PC-3 (cell line): ENCODE measurements around the gene UPK1B. TPM values are rescaled to one million over a fixed set of nuclear protein-coding genes. Genes with fewer than 3 reads are reported as not detected.
"Not testable (repeated sequence)": the region's sequence is repeated elsewhere in the genome, so short reads cannot be mapped to it uniquely, and the experiment has no call there.

Experiments
- ATAC-seq: fragments of 200-7000 bp; cut with Tn5 transposase; 2 replicates; pipeline ENCODE4 v1.9.1; 2020; ENCODE audit warnings: mild to moderate bottlenecking, moderate library complexity
- BruUV-seq: library from RNA; stranded (reverse); fragments of 400-500 nt; replicated peaks from 2 replicates; lab custom pipeline; 2021; lab: Mats Ljungman, UMichigan
- CTCF ChIA-PET: fragments of 300-600 bp; sonication (Branson Sonifier 250); formaldehyde crosslinking; loops from one replicate; lab custom pipeline; 2022; ENCODE audit warnings: antibody characterized with exemption; lab: Charles Lee
- POLR2A ChIA-PET: fragments of 300-600 bp; sonication (Branson Sonifier 250); formaldehyde crosslinking; loops from one replicate; lab custom pipeline; 2022; ENCODE audit warnings: antibody characterized with exemption; ENCODE audit not compliant: unreplicated experiment; lab: Charles Lee
- DNase-seq: peaks from one replicate; pipeline ENCODE4 v3.0.0-alpha.2; 2015
- H2AFZ ChIP-seq: fragments of 300-600 bp; sonication (generic); 2 replicates; pipeline ENCODE4 v1.6.0; 2016; ENCODE audit warnings: antibody characterized with exemption, low read length
- H3F3A ChIP-seq: fragments of 300-600 bp; sonication (generic); one replicate; pipeline ENCODE4 v1.6.0; 2017; ENCODE audit warnings: antibody characterized with exemption, low read length, control low read depth, mild to moderate bottlenecking; ENCODE audit not compliant: unreplicated experiment
- H3K27ac ChIP-seq: fragments of 300-600 bp; sonication (generic); 2 replicates; pipeline ENCODE4 v1.5.1; 2016; ENCODE audit warnings: mild to moderate bottlenecking, low read length
- H3K27me3 ChIP-seq: fragments of 300-600 bp; sonication (generic); 2 replicates; pipeline ENCODE4 v1.6.1; 2016; ENCODE audit warnings: low read length, mixed read lengths
- H3K36me3 ChIP-seq: fragments of 300-600 bp; sonication (generic); 2 replicates; pipeline ENCODE4 v1.6.1; 2016; ENCODE audit warnings: low read depth, mixed run types, low read length, mixed read lengths
- H3K4me1 ChIP-seq: fragments of 300-600 bp; sonication (generic); 2 replicates; pipeline ENCODE4 v1.5.1; 2016; ENCODE audit warnings: low read length; ENCODE audit not compliant: insufficient read depth
- H3K4me2 ChIP-seq: fragments of 300-600 bp; sonication (generic); 2 replicates; pipeline ENCODE4 v1.6.0; 2016; ENCODE audit warnings: low read length
- H3K4me3 ChIP-seq: fragments of 300-600 bp; sonication (generic); 2 replicates; pipeline ENCODE4 v1.5.1; 2016; ENCODE audit warnings: mild to moderate bottlenecking, low read length, mixed read lengths
- H3K79me2 ChIP-seq: fragments of 300-600 bp; sonication (generic); 2 replicates; pipeline ENCODE4 v1.6.1; 2017; ENCODE audit warnings: low read length, mixed read lengths
- H3K9ac ChIP-seq: fragments of 300-600 bp; sonication (generic); 2 replicates; pipeline ENCODE4 v1.6.0; 2016; ENCODE audit warnings: mild to moderate bottlenecking, low read length
- H3K9me2 ChIP-seq: fragments of 300-600 bp; sonication (generic); replicated peaks from 2 replicates; pipeline ENCODE4 v1.6.1; 2016; ENCODE audit warnings: mixed run types, low read length, mixed read lengths
- H3K9me3 ChIP-seq: fragments of 300-600 bp; sonication (generic); 2 replicates; pipeline ENCODE4 v1.6.1; 2016; ENCODE audit warnings: low read length, mixed read lengths
- H4K20me1 ChIP-seq: fragments of 300-600 bp; sonication (generic); 2 replicates; pipeline ENCODE4 v1.6.1; 2016; ENCODE audit warnings: low read length, mixed read lengths
- EZH2 ChIP-seq: fragments of 300-600 bp; sonication (generic); IDR thresholded peaks from one replicate; pipeline ENCODE4 v1.6.1; 2017; ENCODE audit warnings: antibody characterized with exemption, mild to moderate bottlenecking, low read length; ENCODE audit not compliant: unreplicated experiment
- EZH2phosphoT487 ChIP-seq: fragments of 300-600 bp; sonication (generic); IDR thresholded peaks from 2 replicates; pipeline ENCODE4 v1.6.1; 2018; ENCODE audit warnings: mild to moderate bottlenecking, antibody characterized with exemption, low read length, borderline replicate concordance
- intact Hi-C: fragments of 100-400 bp; cut with micrococcal nuclease; formaldehyde crosslinking; loops from 2 replicates; pipeline ENCODE4 v1.9.0; 2023
- total RNA-seq: library from RNA; depleted of rRNA; stranded (reverse); fragments of >200 nt; gene quantifications from 2 replicates; pipeline ENCODE4 v1.2.3, GENCODE V29; 2014
- TF ChIP-seq, protein P1 (sequence below): fragments of 300-600 bp; sonication (generic); conservative IDR thresholded peaks from 2 replicates; pipeline ENCODE4 v1.5.1; 2017; ENCODE audit warnings: antibody characterized with exemption, low read depth, mild to moderate bottlenecking, low read length

Gene UPK1B
- total RNA-seq, 1 experiment from 2014 or later, result 0.04 TPM

DNA sequence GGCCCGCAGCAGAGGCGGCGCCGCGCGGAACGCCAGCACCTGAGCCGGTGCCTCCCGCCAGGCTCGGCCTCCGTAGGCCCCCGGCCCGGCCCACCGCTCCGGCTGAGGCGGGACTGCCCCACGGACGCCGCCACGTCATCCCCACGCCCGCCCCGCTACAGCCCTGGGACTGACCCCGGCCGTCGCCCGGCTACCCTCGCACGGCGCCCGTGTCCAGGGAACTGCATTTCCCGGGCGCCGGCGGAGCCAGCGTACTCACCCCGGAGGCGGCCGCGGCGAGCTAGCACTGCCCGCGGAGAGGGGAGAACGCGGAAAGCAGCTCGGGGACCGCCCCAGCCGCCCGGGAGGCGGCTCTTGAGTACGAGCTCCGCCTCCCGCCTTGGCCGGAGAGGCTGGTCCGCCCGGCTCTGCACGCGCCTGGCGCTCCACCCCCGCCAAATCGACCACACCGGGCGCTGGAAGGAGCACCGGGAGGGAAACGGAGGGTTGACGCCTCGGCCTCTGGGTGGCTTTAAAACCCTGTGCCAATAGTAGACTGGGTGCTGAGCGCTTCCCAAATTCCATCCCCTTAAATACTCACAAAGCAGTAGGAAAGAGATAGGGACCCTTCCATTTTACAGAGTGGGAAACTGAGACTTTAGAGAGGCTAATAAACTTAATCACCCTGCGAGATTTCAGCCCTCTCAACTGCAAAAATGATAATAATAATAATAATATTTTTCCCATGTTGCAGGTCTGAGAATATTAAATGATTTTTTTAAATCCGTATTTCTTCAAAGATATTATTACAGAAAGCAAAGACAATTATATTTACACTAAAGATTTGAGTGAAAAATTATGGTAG lies 67.4 kb downstream of the UPK1B start, which contains the start of gene B4GALT4:
B4GALT4 (minus strand) TSS at position 288 of the 844 bp plus-strand sequence. CDS start 10,779 bp downstream, outside the sequence.
- Histone ChIP-seq H3K27ac (peak within 1 kb of the TSS; percentile 63), H2AFZ (peak within 1 kb of the TSS; percentile 66), H3K79me2 (peaks cover 48% of the 10 kb centered on the region), H3K9me2 (no peaks in the 10 kb centered on the region), H3F3A (no peaks in the 10 kb centered on the region), H3K4me3 (peak within 1 kb of the TSS; percentile 91), H3K9ac (peak within 1 kb of the TSS; percentile 86), H3K27me3 (no peaks in the 10 kb centered on the region), H4K20me1 (no peaks in the 10 kb centered on the region), H3K36me3 (peaks cover 8% of the 10 kb centered on the region), H3K4me1 (peaks cover 18% of the 10 kb centered on the region), H3K9me3 (no peaks in the 10 kb centered on the region), H3K4me2 (peak within 1 kb of the TSS; percentile 97)
- intact Hi-C loops, result loop anchor here (1.0 to 2.0 kb wide), 5 partner anchors 57 to 357 kb away; no protein-coding TSS in a partner anchor
- ChIA-PET POLR2A (interaction anchor here (0.6 to 1.6 kb wide), 10 partner anchors 13 to 436 kb away, joined by 3 to 11 read pairs (median 4); partner anchors contain the start of genes TEX55 and TMEM39A), CTCF (interaction anchor here (0.5 to 2.0 kb wide), 18 partner anchors 12 to 357 kb away, joined by 3 to 28 read pairs (median 6); partner anchors contain the start of genes IGSF11 and UPK1B)
- DNase-seq (peak; percentile 94), ATAC-seq (peak; percentile 85)
- TSS peak; percentile 88 for BruUV-seq
- no peak for TF ChIP-seq EZH2
- TF ChIP-seq, protein P1, sequence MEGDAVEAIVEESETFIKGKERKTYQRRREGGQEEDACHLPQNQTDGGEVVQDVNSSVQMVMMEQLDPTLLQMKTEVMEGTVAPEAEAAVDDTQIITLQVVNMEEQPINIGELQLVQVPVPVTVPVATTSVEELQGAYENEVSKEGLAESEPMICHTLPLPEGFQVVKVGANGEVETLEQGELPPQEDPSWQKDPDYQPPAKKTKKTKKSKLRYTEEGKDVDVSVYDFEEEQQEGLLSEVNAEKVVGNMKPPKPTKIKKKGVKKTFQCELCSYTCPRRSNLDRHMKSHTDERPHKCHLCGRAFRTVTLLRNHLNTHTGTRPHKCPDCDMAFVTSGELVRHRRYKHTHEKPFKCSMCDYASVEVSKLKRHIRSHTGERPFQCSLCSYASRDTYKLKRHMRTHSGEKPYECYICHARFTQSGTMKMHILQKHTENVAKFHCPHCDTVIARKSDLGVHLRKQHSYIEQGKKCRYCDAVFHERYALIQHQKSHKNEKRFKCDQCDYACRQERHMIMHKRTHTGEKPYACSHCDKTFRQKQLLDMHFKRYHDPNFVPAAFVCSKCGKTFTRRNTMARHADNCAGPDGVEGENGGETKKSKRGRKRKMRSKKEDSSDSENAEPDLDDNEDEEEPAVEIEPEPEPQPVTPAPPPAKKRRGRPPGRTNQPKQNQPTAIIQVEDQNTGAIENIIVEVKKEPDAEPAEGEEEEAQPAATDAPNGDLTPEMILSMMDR, result no peak
- TF ChIP-seq EZH2phosphoT487, result no peak

DNA sequence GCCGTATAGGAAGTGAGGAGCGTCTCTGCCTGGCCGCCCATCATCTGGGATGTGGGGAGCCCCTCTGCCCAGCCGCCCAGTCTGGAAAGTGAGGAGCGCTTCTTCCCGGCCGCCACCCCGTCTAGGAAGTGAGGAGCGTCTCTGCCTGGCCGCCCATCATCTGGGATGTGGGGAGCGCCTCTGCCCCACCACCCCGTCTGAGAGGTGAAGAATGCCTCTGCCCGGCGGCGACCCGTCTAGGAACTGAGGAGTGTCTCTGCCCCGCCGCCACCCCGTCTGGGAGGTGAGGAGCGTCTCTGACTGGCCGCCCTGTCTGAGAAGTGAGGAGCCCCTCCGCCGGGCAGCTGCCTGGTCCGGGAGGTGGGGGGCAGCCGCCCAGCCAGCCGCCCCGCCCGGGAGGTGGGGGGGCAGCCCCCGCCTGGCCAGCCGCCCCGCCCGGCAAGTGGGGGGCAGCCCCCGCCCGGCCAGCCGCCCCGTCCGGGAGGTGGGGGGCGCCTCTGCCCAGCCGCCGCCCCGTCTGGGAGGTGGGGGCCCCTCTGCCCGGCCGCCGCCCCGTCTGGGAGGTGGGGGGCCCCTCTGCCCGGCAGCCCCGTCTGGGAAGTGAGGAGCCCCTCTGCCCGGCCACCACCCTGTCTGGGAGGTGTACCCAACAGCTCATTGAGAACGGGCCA lies 69.1 kb downstream of the UPK1B start:
- H3K9ac ChIP-seq, H3K4me2 ChIP-seq, H4K20me1 ChIP-seq, H3K4me3 ChIP-seq, H3K27me3 ChIP-seq, H3K36me3 ChIP-seq, H2AFZ ChIP-seq, ATAC-seq, BruUV-seq, H3K9me3 ChIP-seq, POLR2A ChIA-PET, DNase-seq, intact Hi-C loops, H3F3A ChIP-seq, H3K27ac ChIP-seq, H3K9me2 ChIP-seq: not testable (repeated sequence)
- Histone ChIP-seq H3K79me2 (peaks cover 31% of the 10 kb centered on the region), H3K4me1 (peaks cover 14% of the 10 kb centered on the region)
- CTCF ChIA-PET, result interaction anchor here (2.0 kb wide), 2 partner anchors 208 to 359 kb away, joined by 13 to 19 read pairs; partner anchors contain the start of gene IGSF11

DNA sequence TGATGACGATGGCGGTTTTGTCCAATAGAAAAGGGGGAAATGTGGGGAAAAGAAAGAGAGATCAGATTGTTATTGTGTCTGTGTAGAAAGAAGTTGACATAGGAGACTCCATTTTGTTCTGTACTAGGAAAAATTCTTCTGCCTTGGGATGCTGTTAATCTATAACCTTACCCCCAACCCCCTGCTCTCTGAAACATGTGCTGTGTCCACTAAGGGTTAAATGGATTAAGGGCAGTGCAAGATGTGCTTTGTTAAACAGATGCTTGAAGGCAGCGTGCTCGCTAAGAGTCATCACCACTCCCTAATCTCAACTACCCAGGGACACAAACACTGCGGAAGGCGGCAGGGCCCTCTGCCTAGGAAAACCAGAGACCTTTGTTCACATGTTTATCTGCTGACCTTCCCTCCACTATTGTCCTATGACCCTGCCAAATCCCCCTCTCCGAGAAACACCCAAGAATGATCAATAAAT lies 69.7 kb downstream of the UPK1B start:
- H3K27me3 ChIP-seq, DNase-seq, H3K27ac ChIP-seq, H3K9ac ChIP-seq, intact Hi-C loops, ATAC-seq, CTCF ChIA-PET, H3K9me3 ChIP-seq, H2AFZ ChIP-seq, H3K4me3 ChIP-seq, H3F3A ChIP-seq, BruUV-seq, POLR2A ChIA-PET, H4K20me1 ChIP-seq, H3K4me2 ChIP-seq, H3K36me3 ChIP-seq, H3K9me2 ChIP-seq: not testable (repeated sequence)
- peaks cover 14% of the 10 kb centered on the region for H3K4me1 ChIP-seq
- peaks cover 26% of the 10 kb centered on the region for H3K79me2 ChIP-seq
